Activated CD4-positive, alpha-beta T cell treated with anti-CD3 and anti-CD28 coated beads for 4 hours (primary cell): ENCODE data around the gene AUTS2.

Experiments
- DNase-seq, 2 donors: peaks; one replicate each; pipeline ENCODE4 v3.0.0-alpha.2; 2020

Gene AUTS2

DNA sequence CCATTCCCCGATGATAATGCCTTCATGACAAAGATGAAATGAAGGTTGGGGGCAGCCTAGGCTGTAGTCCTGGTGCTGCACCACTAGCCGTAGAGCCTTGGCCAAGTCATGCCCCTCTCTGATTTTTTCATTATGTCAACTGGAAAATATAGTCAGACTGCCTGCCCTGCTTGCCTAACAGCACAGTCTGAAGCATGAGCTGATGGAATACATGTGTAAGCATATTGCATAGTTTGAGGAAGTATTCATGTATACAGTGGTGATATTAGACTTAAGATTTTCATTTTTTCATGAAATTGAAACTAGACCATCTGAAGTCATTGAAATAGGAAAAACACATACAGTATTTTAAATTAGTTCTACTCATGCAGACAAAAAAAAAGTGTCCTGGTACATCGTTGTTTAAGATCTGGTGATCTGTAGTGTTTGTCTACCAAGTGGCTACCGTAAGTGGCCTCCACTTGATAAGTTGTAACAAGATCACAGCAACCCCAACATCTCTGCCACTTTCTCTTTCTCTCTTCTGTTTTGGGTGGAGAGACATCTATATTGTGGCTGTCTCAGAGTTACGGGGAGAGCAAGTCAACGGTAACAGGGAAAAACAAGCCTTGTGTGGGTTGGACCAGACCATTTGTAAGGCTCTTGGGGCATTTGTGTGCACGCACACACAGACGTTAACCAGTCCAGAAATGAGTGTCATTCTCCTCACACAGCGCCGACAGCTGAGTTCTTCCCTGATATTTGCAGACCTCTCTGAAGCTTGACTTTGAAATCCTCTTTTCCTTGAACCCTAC is 817.1 kb downstream of the AUTS2 start:
- DNase-seq = no peak

DNA sequence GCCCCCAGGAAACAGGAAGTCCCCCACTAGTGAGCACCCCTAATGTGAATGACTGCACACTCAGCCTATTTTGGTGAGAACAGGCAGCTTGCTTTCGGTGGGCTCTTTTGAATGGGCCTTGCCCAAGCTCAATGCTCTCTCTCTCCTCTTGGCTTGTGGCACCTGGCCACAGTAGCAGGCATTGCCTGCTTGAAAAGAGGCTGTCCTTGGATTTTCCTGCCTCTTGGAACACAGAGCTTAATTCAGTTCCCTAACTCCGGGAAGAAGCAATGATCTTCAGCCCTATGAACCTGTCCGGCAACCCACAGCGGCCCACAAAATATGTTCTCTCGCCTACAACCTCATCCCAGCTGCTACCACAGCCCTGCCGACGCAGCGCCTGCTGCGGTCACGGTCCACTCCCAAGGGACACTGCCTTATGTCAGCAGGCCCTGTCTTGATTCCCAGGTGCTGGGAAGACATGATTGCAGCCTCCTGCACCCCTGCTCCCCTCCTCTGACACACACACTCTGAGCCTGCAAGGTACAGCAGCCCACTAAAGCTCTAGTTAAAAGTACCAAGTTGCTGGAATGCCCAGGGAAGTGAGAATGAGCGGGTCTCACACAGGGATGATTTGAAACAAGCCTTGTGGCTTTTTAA is 818.2 kb downstream of the AUTS2 start:
- no peak for DNase-seq

DNA sequence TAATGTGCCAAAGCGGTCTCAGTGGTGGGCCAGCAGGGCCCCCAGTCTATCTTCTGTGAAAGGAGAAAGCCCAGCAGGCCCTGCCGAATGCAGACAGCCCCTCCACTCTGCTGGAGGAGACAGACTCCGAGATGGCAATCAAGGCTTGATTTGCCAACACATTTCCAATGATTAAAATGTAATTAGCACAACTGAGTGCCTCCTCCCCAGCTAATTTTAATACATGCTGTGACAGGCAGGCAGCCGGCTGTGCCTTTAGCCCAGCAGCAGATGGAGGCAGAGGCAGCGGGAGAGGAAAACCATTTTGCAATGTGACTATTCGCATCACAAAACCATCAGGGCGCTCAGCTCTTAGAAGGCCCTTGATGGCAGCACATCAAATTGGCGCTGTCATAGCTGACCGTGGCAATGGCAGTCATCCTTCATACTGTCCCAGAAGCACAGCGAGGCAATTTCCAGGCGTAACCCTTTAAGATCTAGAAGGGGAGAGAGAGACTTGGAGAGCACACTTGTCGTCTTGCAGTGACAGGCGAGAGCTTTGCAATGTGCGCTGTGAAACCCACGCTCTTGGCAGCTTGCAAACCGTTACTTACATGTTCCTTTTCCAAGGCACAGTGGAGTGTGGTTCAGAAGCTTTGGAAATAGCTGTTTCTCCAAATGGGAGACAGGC is 818.8 kb downstream of the AUTS2 start:
- DNase-seq = no peak

DNA sequence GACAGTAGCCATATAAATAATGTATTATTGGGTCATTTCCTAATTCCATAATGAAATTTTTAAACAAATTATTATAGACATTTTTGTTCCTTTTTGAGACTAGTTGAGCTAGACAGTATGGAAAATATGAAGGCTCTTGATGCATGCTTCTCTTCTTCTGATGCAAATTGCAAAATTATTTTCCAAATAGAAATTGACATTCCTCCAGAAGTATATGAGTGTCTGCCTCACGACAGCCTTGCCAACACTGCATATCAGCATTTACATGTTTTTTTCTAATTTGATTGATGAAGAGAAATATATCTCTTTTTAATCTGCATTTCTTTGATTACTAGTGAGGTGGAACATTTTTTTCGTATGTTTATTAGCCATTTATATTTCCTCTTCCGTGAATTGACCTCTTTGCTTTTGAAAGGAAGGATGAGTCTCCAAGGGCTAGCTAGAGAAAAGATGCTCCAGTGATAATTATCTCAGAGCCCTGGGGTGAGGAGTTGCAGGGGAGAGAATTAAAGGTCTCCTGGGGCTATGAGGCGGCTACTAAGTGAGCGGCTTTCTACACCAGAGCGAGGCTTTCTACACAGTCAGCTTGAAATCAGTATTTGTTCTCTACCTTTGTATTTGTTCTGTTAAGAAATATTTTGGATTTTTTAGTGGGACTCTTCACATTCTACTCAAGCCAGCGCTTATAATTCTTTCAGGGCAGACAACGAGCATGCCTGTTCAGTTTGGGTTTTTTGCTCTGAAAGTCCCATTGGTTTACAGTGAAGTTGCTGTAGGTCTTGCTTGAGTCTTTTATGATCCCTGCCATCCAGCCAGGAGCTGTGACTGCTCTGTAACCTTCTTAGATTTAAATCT is 821.5 kb downstream of the AUTS2 start:
- no peak for DNase-seq

DNA sequence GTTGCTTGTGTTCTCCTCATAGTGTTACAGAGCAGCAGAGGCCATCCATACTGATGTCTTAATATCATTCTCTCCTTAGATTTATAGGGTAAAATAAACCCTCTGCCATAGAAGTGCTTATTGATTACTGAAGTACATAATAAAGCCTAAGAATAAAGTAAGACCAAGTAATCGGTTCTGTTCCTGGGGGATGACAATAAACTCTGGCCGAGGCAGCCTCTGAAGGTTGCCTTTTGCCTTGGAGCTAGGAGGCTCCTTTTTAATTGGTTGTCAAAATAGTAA is 822.0 kb downstream of the AUTS2 start:
- no peak for DNase-seq

DNA sequence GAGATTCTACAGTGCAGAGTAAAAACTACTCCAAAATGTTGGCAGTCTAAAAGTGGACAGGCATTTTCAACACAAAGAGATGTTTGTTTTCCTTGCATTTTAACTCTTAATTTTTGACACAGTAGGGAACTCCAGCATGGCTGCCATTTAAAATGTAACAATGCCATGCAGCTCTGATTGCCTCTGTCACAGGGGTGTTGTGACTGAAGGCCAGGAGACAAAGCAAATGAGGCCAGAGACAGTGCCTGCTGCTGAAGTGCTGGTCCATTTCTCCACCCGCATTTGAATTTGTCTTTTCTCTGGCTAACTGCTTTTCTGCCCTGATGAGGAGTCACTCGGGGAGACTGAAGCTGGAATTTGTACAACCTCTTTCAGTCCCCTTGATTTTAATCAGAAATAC is 823.0 kb downstream of the AUTS2 start:
- no peak for DNase-seq

DNA sequence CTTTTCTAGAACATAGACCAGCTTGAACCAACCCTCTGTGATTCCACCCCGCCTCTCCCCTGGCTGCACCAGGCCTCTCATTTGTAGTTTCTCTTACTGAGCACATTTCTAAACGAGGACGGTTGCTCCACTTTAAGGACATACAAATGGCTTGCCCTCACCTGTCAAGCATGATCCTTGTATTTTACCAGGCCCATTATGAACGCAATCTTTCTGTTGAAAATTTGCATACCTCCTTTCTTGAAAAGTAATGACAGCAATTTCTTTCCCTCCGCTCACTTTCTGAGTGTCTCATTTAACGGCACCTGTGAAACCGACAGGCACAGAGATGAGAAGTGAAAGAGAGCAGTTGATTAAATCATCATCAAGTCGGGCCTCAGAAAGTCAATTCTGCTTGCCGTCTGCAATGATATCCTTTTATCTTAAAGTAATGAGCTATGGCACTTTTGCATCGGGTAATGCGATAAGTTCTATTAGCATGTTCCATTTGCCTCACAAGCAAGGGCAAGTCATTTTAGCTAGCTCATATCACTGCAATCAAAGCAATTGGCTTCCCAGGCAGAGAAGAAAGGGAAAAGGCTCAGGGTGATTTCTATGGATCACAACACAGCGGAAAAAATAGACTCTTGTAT is 828.1 kb downstream of the AUTS2 start:
- DNase-seq = no peak

DNA sequence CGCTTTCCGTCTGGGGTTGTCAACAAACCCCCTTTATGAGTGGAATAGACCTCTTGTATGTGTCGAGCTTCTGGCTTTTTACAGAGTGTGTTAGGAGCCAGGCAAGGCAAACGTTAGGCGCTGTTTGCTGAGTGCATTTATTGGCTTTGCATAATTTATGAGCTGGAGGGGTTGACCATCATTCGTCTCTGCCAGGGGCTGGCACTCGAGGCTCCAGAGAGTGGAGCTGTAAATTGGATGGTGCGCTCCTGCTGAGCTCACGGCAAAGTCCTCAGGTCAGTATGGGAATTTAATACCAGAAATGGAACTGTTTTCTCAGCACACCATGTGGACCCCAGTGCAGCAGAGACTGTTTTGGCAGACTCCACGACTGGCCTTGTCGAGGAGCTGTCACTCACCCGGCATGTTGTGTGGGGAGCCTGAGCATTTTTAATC is 834.3 kb downstream of the AUTS2 start:
- DNase-seq = no peak

DNA sequence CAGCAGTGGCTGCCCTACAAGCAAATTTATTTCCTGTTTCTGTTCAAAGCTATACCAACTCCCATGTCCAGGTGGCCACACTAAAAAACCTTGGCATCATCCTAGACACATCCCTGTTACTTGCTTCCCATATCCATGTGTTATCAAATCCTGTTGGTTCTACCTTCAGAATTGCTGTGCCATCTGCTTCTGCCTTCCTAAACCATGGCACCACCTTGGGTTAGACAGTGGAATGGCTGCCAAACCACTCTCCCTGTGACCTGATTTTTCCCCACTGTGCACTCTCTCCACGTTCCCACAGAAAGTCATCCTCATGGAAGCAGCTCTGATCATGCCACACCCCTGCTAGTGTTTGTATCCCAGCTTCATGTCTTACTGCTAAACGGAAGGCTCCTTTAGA is 836.1 kb downstream of the AUTS2 start:
- DNase-seq = no peak

DNA sequence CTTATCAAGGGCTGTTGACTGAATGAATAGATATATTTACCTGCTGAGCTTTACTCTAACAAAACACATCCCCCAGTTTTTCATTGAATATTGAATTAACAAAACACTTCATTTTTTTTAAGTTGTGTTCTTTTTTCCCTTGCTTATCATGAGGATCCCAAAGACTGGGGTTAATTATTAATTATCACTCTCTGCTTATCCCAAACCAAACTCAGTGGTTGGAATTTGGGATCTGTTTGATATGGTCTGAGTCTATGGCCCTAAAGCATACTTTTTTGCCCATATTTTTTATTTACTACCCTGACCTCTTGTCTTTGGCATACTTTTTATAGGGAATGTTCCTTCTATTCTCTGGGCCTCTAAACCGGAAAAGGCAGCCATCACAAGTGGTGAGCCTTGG is 836.5 kb downstream of the AUTS2 start:
- DNase-seq = no peak

DNA sequence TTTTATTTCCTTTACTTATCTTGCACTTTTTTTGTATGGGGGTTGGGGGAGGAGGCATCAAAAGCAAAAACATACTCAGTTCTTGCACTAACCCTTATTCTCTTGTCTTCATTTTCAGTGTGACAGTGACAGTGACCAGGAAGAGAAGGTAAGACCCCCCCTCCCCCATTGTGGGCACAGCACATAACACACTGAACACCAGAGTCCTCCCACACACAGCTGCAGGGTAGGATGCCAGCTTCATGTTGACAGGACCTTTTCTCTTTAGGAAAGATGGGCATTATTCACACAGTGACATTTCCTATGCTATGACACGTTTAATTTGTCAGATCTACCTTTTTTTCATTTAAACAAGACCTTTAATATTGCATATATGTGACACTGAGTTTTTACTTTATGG is 837.4 kb downstream of the AUTS2 start:
- DNase-seq = no peak

DNA sequence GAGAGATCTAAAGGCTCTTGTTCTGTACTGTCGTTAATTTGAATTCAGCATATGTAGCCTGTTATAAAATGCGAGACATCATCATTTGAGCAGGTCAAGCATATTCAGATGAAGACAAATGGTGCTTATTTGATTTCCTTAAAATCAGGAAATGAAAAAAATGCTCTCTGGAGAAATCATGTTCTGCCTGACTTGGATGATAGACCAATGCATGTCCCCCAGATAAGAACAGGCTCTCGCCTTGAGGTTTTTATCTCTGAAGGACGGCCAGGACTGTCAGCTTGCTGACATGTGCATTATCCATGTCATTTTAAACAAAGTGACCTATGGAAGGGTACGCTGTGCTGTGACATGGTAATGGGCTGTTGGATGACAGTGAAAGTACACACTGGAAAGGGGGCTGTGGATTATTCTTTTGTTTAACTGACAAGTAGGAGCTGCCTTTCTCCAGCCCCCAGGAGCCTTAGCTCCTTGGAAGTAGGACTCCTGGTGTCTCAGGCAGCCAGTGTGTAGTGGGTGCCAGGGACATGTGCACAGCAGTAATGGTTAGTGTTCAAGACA is 838.6 kb downstream of the AUTS2 start:
- DNase-seq = no peak

DNA sequence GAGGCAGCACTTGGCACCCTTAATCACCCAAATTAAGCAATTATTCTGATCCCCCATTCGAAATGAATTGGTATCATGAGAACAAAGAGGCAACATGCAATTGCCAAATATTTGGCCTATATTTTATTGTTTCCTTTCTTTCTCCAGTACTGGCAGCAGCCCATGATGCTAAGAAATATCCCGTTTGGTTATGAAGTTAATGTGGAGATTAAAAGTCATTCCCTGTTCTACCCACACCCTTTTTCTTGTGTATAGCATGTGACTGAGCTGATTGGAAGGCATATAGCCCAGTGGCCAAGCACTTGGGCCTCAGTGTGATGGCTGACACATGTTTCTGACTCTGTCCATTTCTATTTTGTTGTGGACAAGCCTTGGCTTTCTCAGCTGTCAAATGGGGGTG is 841.4 kb downstream of the AUTS2 start:
- no peak for DNase-seq

DNA sequence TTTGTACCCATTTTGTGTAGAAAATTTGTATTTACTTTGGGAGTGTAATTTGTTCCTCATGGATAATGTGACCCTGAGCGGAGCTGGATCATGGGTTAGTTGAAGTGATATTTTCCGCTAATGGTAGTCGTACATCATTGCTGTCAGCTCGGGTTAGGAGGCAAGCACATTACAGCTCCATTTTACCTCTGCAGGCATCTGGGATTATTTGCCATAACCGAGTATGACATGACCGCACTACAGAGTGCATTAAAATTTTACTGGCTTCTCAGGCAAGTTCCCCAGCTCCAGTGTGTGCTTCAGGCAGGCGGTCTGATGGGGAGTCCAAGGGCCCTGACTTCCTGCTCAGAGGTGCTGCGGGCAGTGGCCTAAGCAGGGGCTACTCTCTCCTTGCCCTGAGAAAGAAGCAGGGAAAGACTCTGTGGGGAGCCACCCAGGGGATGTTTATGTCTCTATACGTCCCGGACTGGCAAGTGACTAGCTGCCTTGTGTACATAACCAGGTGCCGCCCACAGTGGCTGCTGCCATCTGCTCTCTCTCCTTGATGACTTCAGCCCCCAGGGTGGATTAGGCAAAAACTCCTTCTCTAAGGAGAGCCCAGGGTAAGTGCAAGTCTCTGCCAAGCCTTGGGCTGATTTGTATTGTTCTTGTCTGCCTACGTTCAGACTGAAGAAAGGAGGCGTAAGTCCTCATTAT is 848.3 kb downstream of the AUTS2 start:
- no peak for DNase-seq

DNA sequence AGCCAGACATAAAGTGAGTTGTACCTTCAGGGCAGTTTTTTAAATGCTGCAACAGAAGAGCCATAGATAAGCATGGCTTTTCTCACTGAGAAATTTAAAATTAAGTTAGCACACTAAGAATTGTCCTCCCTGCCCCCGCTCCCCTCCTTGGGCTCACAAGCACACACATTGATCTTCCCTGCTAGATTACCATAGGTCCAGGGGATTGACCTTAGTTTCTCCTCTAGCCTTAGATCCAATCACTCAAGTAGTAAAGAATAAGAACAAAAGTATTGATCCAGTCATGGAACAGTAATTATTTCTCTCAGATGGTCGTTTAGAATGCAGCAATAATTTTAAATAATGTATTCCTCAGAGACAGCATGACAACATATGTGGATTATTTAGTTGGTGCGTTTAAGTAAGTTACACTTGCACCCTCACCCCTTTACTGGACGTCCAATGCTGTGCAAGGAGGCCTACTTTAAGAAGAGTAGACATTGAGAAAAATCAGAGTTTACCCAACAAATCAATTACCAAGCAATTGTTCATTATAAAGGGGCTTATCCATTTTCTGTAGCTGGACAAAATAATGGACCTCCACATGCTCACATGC is 850.1 kb downstream of the AUTS2 start:
- no peak for DNase-seq

DNA sequence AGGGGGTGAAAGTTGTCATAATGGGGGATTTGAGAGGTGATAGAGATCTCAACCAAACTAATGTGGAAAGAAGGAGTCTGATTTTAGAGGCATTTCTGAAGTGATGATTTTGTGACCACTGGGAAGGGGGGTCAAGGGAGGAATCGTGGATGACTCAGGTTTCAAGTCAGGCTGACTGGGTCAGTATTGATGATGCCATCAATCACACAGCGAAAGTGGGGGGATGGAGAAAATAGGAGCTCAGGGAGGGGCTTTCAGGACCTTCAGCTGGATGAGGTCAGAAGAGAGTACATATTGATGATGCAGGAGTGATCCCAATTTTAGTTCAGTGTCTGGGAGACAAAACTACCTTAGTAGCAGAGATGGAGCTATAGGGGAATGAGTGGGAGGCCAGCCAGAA is 852.5 kb downstream of the AUTS2 start:
- DNase-seq = no peak

DNA sequence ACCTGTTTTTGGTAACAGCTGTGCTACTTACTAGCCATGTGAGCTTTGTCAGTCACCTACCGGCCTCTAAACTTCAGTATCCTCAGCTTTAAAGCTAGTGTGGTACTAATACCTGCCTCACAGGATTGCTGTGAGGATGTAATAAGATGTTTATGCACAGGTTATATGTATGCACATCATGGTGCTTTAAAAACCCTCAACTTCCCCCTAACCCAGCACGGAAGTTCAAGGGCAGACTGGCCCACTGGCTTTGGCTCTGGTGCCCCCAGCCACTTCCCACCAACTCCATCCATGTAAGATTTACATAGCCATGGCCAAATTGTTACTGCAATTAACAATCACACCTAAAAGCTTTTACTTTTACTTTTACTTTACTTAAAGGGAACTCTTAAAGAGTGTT is 857.6 kb downstream of the AUTS2 start:
- no peak for DNase-seq

DNA sequence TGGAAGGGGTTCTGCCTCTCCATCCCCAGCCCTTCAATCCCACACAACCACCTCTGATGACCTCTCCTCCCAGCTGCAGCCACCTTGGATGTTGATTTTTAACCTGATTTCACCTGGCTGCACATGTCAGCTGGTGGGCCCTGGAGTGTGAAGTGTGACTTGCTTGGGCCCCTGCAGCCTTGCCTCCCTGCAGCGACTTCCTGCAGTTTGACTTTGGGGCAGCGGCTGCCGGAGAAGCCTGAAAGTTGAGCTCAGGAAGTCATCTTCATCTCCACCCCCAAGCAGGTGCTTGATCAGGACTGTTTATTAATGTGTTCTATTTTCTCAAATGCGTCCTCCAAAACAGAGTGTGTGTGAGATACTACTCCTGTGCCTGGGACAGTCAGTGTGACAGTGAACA is 858.4 kb downstream of the AUTS2 start:
- DNase-seq = no peak

DNA sequence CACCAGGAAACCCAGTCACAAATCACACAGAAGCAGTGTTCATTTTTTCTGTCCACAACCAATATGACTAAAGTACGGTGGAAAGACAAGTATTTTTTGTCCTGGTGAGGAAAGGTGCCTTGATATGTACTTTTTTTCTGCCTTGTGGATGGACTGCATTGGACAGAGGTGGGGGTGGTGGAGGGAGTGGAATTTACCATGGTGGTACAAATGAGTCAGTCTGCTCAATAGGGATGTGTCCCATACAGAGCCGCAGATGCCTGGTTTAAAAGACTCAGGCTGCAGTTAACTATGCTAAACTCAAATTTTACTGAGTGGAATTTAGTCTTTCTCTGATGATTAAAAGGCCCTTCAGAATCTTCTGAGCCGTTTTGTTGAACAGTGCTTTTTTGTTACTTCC is 859.2 kb downstream of the AUTS2 start:
- no peak for DNase-seq

DNA sequence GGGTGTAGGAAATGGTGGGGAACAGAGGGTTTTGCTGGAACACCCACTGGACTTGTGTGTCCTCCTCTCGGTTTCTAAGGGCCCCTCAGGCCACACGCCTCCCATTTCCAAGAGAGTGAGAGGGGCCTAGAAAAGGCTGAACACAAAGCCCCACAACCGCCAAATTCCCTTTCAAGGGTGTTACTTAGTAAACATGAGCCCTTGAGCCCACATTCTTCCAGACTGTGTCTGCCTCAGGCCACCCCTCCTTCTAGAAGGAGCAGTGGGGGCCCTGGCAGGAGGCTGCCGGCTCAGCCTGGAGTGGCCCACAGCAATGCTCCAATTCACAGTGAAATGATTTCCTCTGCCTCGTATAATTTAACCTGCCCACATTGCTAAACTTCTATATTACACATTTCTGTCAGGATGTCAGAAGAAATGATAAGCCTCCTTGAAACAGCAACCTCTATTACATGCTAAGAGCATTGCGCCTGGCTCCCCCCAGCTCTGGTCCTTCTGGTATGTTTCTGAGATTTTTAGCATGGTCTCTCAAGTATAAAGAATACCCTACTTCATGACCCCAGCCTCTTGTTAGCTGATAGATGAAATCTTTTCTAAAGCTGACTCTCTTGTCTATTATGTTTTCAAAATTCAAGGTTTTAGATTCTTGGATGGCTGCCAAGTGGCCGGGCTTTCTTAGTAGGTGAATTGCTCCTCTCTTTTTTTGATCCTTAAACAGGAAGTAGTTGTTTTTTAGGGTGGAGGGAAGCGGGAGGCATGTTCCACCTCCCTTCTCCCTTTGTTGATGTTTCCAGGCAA is 859.8 kb downstream of the AUTS2 start:
- no peak for DNase-seq

DNA sequence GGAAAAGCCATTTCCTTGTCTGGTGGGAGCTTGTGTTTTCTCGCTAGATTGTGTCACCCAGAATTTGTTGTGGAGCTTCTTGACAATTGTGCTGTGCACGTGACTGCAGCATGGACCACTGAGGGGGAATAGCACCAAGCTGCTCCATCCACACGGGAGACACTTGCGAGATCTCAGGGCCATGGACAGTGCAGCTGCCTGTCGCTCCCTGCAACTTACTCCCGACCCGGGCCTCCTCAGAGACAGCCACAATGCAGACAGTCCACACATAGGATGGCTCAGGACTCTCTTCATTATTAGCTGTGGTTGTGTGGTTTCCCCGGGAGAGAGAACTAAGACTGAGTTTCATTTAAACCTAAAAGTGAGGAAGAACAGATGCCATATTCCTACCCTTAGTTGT is 860.5 kb downstream of the AUTS2 start:
- no peak for DNase-seq
